Midbrain (tissue), 1 donor: Measurements from ENCODE around the gene BCAS3.
A peak's percentile ranks its signal among the peaks of the same experiment; 100 is the strongest.

ENCODE experiments used
- DNase-seq: peaks from one replicate; lab custom pipeline; 2025; lab: John Stamatoyannopoulos, UW

Gene BCAS3

GRCh38 chr17:61254904-61255303, 577.3 kb downstream of the BCAS3 start:
- DNase-seq, result no peak

GRCh38 chr17:61255647-61256046, 578.0 kb downstream of the BCAS3 start:
- DNase-seq, result no peak

- no peak for DNase-seq
Measured at GRCh38 chr17:61259360-61259759, 581.7 kb downstream of the BCAS3 start.

- peak; percentile 26 for DNase-seq
Measured at GRCh38 chr17:61260071-61260797, 582.6 kb downstream of the BCAS3 start.

- no peak for DNase-seq
Measured at GRCh38 chr17:61261001-61261637, 583.5 kb downstream of the BCAS3 start.

GRCh38 chr17:61265397-61265796, 587.7 kb downstream of the BCAS3 start:
- no peak for DNase-seq

- DNase-seq, result no peak
Measured at GRCh38 chr17:61267847-61268246, 590.2 kb downstream of the BCAS3 start.

GRCh38 chr17:61275395-61275794, 597.7 kb downstream of the BCAS3 start:
- DNase-seq, result no peak

- no peak for DNase-seq
Measured at GRCh38 chr17:61276806-61277205, 599.2 kb downstream of the BCAS3 start.

GRCh38 chr17:61279476-61280145, 602.0 kb downstream of the BCAS3 start:
- no peak for DNase-seq

- no peak for DNase-seq
Measured at GRCh38 chr17:61280338-61280737, 602.7 kb downstream of the BCAS3 start.

GRCh38 chr17:61280851-61281250, 603.2 kb downstream of the BCAS3 start:
- DNase-seq, result no peak

GRCh38 chr17:61282377-61282776, 604.7 kb downstream of the BCAS3 start:
- no peak for DNase-seq

GRCh38 chr17:61283043-61283442, 605.4 kb downstream of the BCAS3 start:
- DNase-seq, result no peak

GRCh38 chr17:61284174-61284573, 606.5 kb downstream of the BCAS3 start:
- DNase-seq, result no peak

- DNase-seq, result no peak
Measured at GRCh38 chr17:61284746-61285145, 607.1 kb downstream of the BCAS3 start.

GRCh38 chr17:61285526-61286320, 608.1 kb downstream of the BCAS3 start:
- DNase-seq, result no peak

GRCh38 chr17:61286449-61286848, 608.8 kb downstream of the BCAS3 start:
- no peak for DNase-seq

GRCh38 chr17:61289408-61290385, 612.0 kb downstream of the BCAS3 start:
- no peak for DNase-seq

- DNase-seq, result no peak
Measured at GRCh38 chr17:61291451-61292285, 614.0 kb downstream of the BCAS3 start.
